DMS 273 (cell line): Measurements from ENCODE around the gene EML4.

Experiments used
- DNase-seq: peaks from one replicate; lab custom pipeline; 2025; ENCODE audit not compliant: unreplicated experiment; lab: John Stamatoyannopoulos, UW

The EML4 gene

GRCh38 chr2:42223067-42223854 lies 54.1 kb downstream of the EML4 start:
- no peak for DNase-seq

GRCh38 chr2:42223855-42224268 lies 54.7 kb downstream of the EML4 start:
- DNase-seq: no peak

GRCh38 chr2:42224422-42225067 lies 55.4 kb downstream of the EML4 start:
- no peak for DNase-seq

DNA sequence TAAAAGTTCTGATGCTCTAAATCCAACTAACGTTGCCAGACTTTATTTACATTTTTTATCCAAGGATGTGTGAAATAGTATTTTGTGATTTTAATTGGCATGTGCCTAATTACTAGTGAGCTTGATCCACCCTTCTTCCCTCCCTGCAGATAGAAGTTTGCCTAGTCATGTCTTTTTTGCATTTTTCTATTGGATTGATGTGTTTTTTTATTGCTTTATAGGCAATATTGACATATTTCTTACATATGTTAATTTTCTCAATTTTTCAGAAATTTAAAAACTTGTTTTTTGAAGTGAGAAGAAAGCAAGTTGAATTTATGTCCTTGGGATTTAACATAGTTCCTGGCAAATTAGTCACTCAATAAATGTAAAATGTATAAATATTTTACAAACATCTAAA lies 56.4 kb downstream of the EML4 start:
- DNase-seq: no peak

DNA sequence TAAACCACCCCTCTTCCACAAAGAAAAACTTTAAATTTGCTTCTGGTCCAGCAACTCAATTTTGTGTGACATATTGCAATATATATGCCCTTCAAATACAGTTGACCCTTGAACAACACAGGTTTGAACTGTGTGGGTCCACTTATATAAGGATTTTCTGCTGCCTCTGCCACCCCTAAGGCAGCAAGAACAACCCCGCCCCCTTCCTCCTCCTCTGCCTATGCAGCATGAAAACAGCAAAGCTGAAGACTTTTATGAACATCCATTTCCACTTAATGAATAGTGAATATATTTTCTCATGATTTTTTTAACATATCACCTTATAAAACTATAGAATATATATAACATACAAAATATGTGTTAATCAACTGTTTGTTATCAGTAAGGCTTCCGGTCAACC lies 58.3 kb downstream of the EML4 start:
- no peak for DNase-seq

GRCh38 chr2:42228101-42228500 lies 58.9 kb downstream of the EML4 start:
- no peak for DNase-seq

DNA sequence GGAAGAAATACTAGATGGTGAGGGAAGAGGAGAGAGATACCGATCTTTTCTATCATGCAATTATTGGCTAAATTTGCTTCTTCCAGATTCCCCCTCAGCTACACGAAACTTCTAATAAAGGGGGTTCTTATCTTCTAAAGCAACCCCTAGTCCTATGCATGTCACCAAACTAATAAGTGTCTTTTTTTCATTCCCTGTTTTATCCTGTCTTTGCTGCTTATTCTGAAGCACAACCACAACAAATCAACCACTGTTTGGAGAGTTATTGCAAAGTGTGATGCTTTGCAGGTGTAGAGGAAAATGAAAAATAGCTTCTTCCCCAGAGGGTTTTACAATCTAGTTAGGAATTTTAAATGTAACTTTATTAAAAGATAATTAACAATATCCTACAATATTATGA lies 60.8 kb downstream of the EML4 start:
- DNase-seq: no peak

GRCh38 chr2:42230891-42231290 lies 61.7 kb downstream of the EML4 start:
- no peak for DNase-seq

- DNase-seq: no peak
Measured at GRCh38 chr2:42232024-42232423, 62.9 kb downstream of the EML4 start.

- no peak for DNase-seq
Measured at GRCh38 chr2:42233976-42234441, 64.9 kb downstream of the EML4 start.

GRCh38 chr2:42236911-42237310 lies 67.8 kb downstream of the EML4 start:
- DNase-seq: no peak

- DNase-seq: peak; percentile 52
Measured at GRCh38 chr2:42238644-42239288, 69.6 kb downstream of the EML4 start.

- no peak for DNase-seq
Measured at GRCh38 chr2:42239289-42239661, 70.1 kb downstream of the EML4 start.

DNA sequence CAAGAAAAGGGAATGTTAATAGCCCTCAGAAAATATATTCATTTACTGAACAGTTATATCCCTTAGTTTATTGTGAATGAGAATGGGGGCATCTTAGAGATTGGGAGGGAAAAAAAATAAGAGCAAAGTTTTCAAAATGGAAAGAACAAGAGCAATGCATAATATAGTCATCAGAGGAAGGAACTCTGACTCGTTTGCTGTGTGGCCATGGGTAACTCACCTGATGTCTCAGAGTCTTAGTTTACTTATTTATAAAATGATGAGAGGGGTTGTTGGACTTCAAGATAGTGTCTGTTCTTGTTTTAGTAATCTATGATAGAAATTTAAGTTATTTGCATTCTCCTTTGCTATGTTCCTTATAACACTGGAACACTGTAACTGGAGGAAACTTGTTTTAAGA lies 70.7 kb downstream of the EML4 start:
- DNase-seq: no peak

DNA sequence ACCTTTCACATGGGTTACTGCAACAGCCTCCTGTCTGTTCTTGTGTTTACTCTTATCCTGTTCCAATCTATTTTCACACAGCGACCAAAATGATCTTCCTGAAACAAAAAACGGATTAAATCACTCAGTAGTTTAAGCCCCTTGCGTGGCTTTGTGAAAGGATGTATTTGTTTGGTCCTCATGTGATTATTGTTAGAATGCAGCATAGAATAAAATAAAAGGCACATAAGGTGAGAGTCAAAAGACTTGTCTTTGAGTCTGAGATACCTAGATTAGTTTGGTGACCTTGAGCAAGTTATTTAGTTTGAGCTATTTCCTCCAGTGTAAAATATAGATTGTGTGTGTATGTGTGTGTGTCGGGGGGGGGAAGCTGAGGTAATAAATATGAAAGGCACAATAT lies 72.4 kb downstream of the EML4 start:
- DNase-seq: no peak

GRCh38 chr2:42243297-42243696 lies 74.1 kb downstream of the EML4 start:
- DNase-seq: no peak

DNA sequence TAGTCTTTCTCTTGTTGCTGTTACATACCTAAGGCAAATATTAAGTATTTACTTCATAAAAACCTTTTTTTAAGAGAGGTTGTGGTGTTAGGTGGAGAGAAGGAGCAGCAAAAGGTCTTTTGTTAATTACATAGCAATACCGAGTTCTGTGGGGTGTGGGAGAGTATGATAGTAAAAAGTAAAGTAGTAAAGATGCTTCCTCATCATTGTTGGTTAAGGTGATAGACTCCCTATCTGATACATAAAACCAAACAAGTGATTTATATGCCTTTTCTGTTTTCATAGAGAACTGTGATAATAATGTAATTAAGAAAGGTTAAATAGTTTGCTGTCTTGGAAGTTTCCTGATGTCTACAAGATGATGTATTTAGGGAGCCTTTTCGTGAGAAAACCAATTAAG lies 75.4 kb downstream of the EML4 start:
- no peak for DNase-seq

DNA sequence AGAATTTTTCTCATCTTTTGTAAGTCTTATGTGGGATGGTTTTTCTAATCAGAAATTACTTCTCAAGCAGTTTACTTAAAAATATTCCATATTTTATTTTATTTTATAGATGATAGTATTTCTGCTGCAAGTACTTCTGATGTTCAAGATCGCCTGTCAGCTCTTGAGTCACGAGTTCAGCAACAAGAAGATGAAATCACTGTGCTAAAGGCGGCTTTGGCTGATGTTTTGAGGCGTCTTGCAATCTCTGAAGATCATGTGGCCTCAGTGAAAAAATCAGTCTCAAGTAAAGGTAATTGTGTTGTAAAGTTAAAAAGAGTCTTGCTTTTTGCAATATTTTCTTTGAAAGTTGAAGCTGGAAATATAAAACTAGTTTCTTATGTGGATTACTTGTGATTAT lies 76.2 kb downstream of the EML4 start:
- no peak for DNase-seq

GRCh38 chr2:42246562-42246961 lies 77.4 kb downstream of the EML4 start:
- no peak for DNase-seq

- no peak for DNase-seq
Measured at GRCh38 chr2:42248846-42249245, 79.7 kb downstream of the EML4 start.

- no peak for DNase-seq
Measured at GRCh38 chr2:42249284-42249683, 80.1 kb downstream of the EML4 start.

- DNase-seq: peak; percentile 65
Measured at GRCh38 chr2:42249887-42250286, 80.7 kb downstream of the EML4 start.
